RPMI7951 (cell line): ENCODE results near the gene CPSF4L. TPM values are rescaled to one million over a fixed set of nuclear protein-coding genes. Genes with fewer than 3 reads are reported as not detected.
"Not testable (repeated sequence)": the region's sequence is repeated elsewhere in the genome, so short reads cannot be mapped to it uniquely, and the experiment has no call there.

Experiments used
- DNase-seq: peaks from one replicate; pipeline ENCODE4 v3.0.0-alpha.2; 2012; ENCODE audit warnings: low read depth
- total RNA-seq: library from RNA; depleted of rRNA; stranded (reverse); fragments of >200 nt; shearing (Covaris generic); gene quantifications from 2 replicates; pipeline ENCODE4 v1.2.3, GENCODE V29; 2014

The CPSF4L gene
- total RNA-seq, 1 experiment from 2014 or later, result not detected

DNA sequence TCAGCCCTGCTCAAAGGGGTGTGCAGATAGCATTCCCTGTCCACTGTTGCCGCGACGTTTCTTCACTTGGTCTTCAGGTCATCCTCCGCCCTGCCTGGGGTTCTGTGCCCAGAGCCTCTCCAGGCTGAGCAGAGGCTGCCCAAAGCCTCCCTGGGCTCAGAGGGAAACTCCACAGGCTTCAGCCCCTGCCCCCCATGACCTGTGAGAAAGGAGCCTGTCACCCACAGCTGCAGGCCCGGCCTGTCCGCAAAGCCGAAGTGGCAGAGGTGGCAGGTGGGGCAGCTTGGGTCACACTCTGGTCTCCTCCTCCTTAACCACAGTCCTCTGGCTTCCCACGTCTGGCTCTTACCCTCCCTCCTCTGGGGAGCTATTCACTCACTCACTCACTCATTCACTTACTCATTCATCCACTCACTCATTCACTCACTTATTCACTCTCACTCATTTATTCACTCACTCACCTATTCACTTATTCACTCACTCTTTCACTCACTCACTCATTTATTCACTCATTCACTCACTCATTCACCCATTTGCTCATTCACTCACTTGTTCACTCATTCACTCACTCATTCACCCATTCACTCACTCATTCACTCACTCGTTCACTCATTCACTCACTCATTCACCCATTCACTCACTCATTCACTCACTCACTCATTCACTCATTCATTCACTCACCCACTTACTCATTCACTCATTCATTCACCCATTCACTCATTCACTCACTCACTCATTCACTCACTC is 7.1 kb upstream of the CPSF4L start:
- DNase-seq, result no peak

GRCh38 chr17:73267648-73268537 is 6.2 kb upstream of the CPSF4L start:
- DNase-seq, result no peak

- DNase-seq, result no peak
Observed at GRCh38 chr17:73266796-73267195, 5.1 kb upstream of the CPSF4L start.

GRCh38 chr17:73265646-73266640 is 4.3 kb upstream of the CPSF4L start:
- no peak for DNase-seq

- not testable (repeated sequence) for DNase-seq
Observed at GRCh38 chr17:73264448-73264847, 2.8 kb upstream of the CPSF4L start.

DNA sequence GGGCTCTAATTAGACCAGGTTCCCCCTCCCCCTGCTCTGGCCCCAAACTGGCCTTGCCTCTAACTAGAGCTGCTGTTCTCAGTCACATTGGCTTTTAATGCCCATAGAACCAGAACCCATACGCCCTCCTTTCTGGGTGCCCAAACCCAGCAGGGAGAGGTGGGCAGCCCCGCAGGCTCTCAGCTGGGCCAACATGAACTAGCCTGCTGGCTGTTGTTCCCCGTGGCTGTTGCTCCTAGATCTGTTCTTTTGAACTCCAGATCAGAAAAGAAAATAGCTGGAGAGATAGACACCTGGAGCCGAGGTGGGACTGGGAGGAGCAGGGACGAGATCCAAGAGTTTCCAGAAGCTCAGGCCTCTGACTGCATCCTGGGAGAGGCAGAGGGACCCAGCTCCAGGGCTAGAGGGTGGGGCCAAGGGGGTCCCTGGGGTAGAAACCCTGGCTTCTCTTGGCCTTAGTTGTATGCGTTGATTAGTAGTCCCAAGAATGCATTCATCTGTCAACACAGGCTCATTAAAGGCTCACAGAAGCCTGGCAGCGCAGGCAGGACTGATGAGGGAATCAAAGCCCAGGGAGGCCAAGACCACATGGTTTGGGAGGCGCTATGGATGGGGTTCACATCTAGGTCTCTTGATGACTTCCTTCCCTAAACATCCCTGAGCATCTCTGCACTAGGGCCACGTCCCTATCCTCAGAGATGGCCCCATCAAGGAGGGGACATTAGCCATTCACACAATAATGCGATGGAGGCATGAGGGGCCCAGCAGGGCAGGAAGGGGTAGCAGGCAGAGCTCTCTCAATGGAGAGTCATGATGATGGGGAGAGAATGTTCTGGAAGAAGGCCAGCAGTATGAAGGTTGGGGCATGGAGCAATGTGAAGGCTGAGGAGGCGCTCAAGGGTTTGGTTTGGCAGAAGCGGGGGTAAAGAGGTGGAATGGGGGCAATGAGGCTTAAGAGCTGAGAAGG is 1.3 kb upstream of the CPSF4L start:
- no peak for DNase-seq

- DNase-seq, result peak; percentile 22
Observed at GRCh38 chr17:73261952-73262675, 434 bp upstream of the CPSF4L start.

GRCh38 chr17:73257516-73257915 is 4.2 kb downstream of the CPSF4L start:
- no peak for DNase-seq

GRCh38 chr17:73256220-73256619 is 5.5 kb downstream of the CPSF4L start:
- no peak for DNase-seq

- DNase-seq, result peak; percentile 48
Observed at GRCh38 chr17:73255671-73256181, 6.0 kb downstream of the CPSF4L start.

DNA sequence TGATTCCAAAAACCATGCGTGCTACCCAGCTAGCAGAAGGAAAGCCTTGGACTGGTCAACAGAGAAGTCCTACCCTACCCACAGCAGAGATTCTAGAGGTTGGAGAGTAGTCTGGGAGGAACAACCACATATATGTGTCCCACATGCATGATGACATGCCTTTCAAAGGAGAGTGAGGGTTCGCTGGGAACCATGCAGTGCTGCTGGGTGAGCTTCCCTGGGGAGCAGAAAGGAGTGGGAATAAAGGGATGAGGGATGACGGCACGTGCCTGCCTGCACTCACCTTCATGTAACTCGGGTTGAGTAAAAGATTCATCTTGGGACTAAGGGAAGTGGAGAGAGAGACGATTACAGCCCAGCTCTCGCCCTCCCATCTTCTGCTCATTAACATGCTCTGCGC is 9.8 kb downstream of the CPSF4L start:
- DNase-seq, result no peak

GRCh38 chr17:73250851-73251640 is 10.6 kb downstream of the CPSF4L start:
- DNase-seq, result no peak

GRCh38 chr17:73249700-73250099 is 12.0 kb downstream of the CPSF4L start:
- no peak for DNase-seq

- no peak for DNase-seq
Observed at GRCh38 chr17:73248532-73248931, 13.1 kb downstream of the CPSF4L start.

DNA sequence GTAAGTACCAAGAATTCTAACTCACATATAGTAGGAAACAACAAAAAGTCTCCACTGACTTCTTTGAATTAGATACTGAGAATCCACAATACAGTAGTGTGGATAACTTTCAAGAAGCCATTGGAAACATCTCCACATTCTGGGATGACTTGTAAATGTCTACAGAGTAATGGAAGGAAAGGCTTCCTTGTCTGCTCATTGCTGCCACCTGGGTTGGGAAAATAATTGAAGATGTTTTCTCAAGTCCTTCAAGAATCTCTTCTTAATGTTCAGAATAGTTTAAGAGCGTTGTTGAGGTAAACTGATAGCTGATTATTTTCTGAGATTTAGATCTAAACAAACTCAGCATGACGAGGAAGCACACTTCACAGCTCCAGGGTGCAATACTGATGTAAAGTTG is 14.0 kb downstream of the CPSF4L start:
- DNase-seq, result no peak

- DNase-seq, result no peak
Observed at GRCh38 chr17:73240561-73240960, 21.1 kb downstream of the CPSF4L start.

DNA sequence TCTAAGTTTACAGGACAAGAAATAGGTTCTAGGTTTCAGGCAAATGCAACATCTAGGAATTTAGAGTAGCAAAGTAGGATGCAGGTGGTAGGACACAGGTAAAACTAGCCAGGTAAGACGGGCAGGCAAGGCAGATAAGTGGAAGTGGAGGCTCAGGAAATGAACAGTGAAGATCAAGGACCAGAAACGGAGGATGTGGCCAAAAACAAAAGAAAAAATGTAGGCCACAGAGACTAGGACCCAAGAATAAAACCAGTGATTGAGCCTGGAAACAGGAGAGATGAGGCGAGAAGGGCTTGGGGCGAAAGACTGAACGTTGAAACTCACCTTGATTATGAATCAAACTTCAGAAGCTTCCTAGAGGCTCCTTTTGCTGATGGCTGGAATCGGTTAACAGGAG is 24.0 kb downstream of the CPSF4L start:
- DNase-seq, result no peak

DNA sequence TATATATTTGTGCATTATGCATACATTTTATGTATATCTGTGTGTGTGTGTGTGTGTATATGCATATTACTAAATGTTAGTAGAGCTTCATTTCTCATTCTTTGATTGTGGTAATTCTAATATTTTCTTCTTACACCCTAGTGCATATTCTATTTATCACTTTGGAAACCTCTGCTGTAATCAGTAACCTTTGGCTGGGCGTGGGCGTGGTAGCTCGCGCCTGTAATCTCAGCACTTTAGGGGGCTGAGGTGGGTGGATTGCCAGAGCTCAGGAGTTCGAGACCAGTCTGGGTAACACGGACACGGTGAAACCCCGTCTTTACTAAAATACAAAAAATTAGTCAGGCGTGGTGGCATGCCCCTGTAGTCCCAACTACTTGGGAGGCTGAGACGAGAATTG is 26.9 kb downstream of the CPSF4L start:
- no peak for DNase-seq
